KMS-11 (cell line): Measurements from ENCODE around the gene OLFML2A.

Source experiments
- H2AFZ ChIP-seq: fragments of 200-600 bp; sonication (generic); 2 replicates; pipeline ENCODE4 v1.6.1; 2016; ENCODE audit warnings: antibody characterized with exemption, mixed run types, low read depth
- H3K27ac ChIP-seq: fragments of 200-600 bp; sonication (generic); 2 replicates; pipeline ENCODE4 v1.6.1; 2016; ENCODE audit warnings: mild to moderate bottlenecking, mixed run types
- H3K27me3 ChIP-seq: fragments of 200-600 bp; sonication (generic); 2 replicates; pipeline ENCODE4 v1.6.1; 2017; ENCODE audit warnings: mild to moderate bottlenecking, low read depth, mixed run types, moderate library complexity; ENCODE audit not compliant: insufficient read depth
- H3K36me3 ChIP-seq: fragments of 200-600 bp; sonication (generic); 2 replicates; pipeline ENCODE4 v1.6.1; 2017; ENCODE audit warnings: mild to moderate bottlenecking, mixed run types; ENCODE audit not compliant: insufficient read depth
- H3K4me1 ChIP-seq: fragments of 200-600 bp; sonication (generic); 2 replicates; pipeline ENCODE4 v1.6.1; 2016; ENCODE audit warnings: mild to moderate bottlenecking, low read depth, mixed run types; ENCODE audit not compliant: poor library complexity, severe bottlenecking
- H3K4me2 ChIP-seq: fragments of 200-600 bp; sonication (generic); 2 replicates; pipeline ENCODE4 v1.7.0; 2016; ENCODE audit warnings: mild to moderate bottlenecking, mixed run types
- H3K4me3 ChIP-seq: fragments of 200-600 bp; sonication (generic); IDR thresholded peaks from 2 replicates; pipeline ENCODE4 v1.6.1; 2017; ENCODE audit warnings: low read depth, low read length, mixed read lengths; ENCODE audit not compliant: insufficient read depth
- H3K79me2 ChIP-seq: fragments of 200-600 bp; sonication (generic); 2 replicates; pipeline ENCODE4 v1.6.1; 2016; ENCODE audit warnings: low read depth, mixed run types; ENCODE audit not compliant: insufficient read depth
- H3K9ac ChIP-seq: fragments of 200-600 bp; sonication (generic); 2 replicates; pipeline ENCODE4 v1.6.1; 2016; ENCODE audit warnings: mild to moderate bottlenecking, mixed run types
- H4K20me1 ChIP-seq: fragments of 200-600 bp; sonication (generic); 2 replicates; pipeline ENCODE4 v1.6.1; 2016; ENCODE audit warnings: mild to moderate bottlenecking, mixed run types; ENCODE audit not compliant: insufficient read depth
- CTCF ChIP-seq: fragments of 200-600 bp; sonication (generic); conservative IDR thresholded peaks from 2 replicates; pipeline ENCODE4 v1.6.1; 2017; ENCODE audit warnings: low read depth, mild to moderate bottlenecking, antibody characterized with exemption, low read length, moderate library complexity, mixed read lengths

OLFML2A gene

GRCh38 chr9:124813041-124813440 lies 36.1 kb downstream of the OLFML2A start:
- H3K36me3 ChIP-seq, result no peaks in the 10 kb centered on the region
- H3K9ac ChIP-seq, result no peak overlapping the region
- TF ChIP-seq CTCF, result no peak
- no peaks in the 10 kb centered on the region for H3K79me2 ChIP-seq
- H3K4me1 ChIP-seq, result no peaks in the 10 kb centered on the region
- H3K4me3 ChIP-seq, result no peak overlapping the region
- H3K27ac ChIP-seq, result no peak overlapping the region
- H3K4me2 ChIP-seq, result no peak overlapping the region
- no peak overlapping the region for H2AFZ ChIP-seq
- no peaks in the 10 kb centered on the region for H3K27me3 ChIP-seq
- no peaks in the 10 kb centered on the region for H4K20me1 ChIP-seq

- Histone ChIP-seq H2AFZ (no peak overlapping the region), H3K4me2 (no peak overlapping the region), H3K27ac (no peak overlapping the region), H3K36me3 (no peaks in the 10 kb centered on the region), H3K79me2 (no peaks in the 10 kb centered on the region), H4K20me1 (no peaks in the 10 kb centered on the region), H3K4me3 (no peak overlapping the region), H3K4me1 (no peaks in the 10 kb centered on the region), H3K27me3 (no peaks in the 10 kb centered on the region), H3K9ac (no peak overlapping the region)
- TF ChIP-seq CTCF, result no peak
Observed at GRCh38 chr9:124813501-124814163, 36.7 kb downstream of the OLFML2A start.

- Histone ChIP-seq H3K36me3 (no peaks in the 10 kb centered on the region), H3K4me1 (no peaks in the 10 kb centered on the region)
- no peak for TF ChIP-seq CTCF
Observed at GRCh38 chr9:124814164-124814535, 37.2 kb downstream of the OLFML2A start.

GRCh38 chr9:124815601-124816000 lies 38.7 kb downstream of the OLFML2A start:
- Histone ChIP-seq H3K27me3 (no peaks in the 10 kb centered on the region), H4K20me1 (no peaks in the 10 kb centered on the region), H3K36me3 (no peaks in the 10 kb centered on the region), H2AFZ (no peak overlapping the region), H3K4me3 (no peak overlapping the region), H3K79me2 (no peaks in the 10 kb centered on the region), H3K9ac (no peak overlapping the region), H3K27ac (no peak overlapping the region), H3K4me1 (no peaks in the 10 kb centered on the region), H3K4me2 (no peak overlapping the region)
- TF ChIP-seq CTCF, result no peak

More at GRCh38 chr9:124814164-124814535, 37.2 kb downstream of the OLFML2A start:
- H3K27ac ChIP-seq, result no peak overlapping the region
- no peak overlapping the region for H2AFZ ChIP-seq
- no peak overlapping the region for H3K9ac ChIP-seq
- H3K4me3 ChIP-seq, result no peak overlapping the region
- no peaks in the 10 kb centered on the region for H3K27me3 ChIP-seq
- H3K4me2 ChIP-seq, result no peak overlapping the region
- H4K20me1 ChIP-seq, result no peaks in the 10 kb centered on the region
- no peaks in the 10 kb centered on the region for H3K79me2 ChIP-seq
